ENCODE measurements around the gene CARD19.
"Not testable (repeated sequence)": the region's sequence is repeated elsewhere in the genome, so short reads cannot be mapped to it uniquely, and the experiment has no call there.

CARD19 gene

GRCh38 chr9:93089024-93089423 is 7.0 kb upstream of the CARD19 start:
- no peak for DNase-seq

GRCh38 chr9:93089481-93089991 is 6.5 kb upstream of the CARD19 start:
- no peak for DNase-seq

- DNase-seq = no peak
Measured at GRCh38 chr9:93090091-93090655, 5.8 kb upstream of the CARD19 start.

- DNase-seq = no peak
Measured at GRCh38 chr9:93091056-93091452, 5.0 kb upstream of the CARD19 start.

- DNase-seq = no peak
Measured at GRCh38 chr9:93091453-93092081, 4.5 kb upstream of the CARD19 start.

- DNase-seq = no peak
Measured at GRCh38 chr9:93092251-93092991, 3.6 kb upstream of the CARD19 start.

- no peak for DNase-seq
Measured at GRCh38 chr9:93093127-93093876, 2.7 kb upstream of the CARD19 start.

- DNase-seq = no peak
Measured at GRCh38 chr9:93093877-93094657, 1.9 kb upstream of the CARD19 start.

GRCh38 chr9:93094658-93095204 is 1.3 kb upstream of the CARD19 start:
- no peak for DNase-seq

- DNase-seq = peak; percentile 95
Measured at GRCh38 chr9:93095205-93096130, 549 bp upstream of the CARD19 start.

GRCh38 chr9:93096811-93097382 is 880 bp downstream of the CARD19 start:
- no peak for DNase-seq

GRCh38 chr9:93097511-93098201 is 1.6 kb downstream of the CARD19 start:
- DNase-seq = no peak

GRCh38 chr9:93098236-93098946 is 2.4 kb downstream of the CARD19 start:
- no peak for DNase-seq

GRCh38 chr9:93099551-93100275 is 3.7 kb downstream of the CARD19 start:
- no peak for DNase-seq

- no peak for DNase-seq
Measured at GRCh38 chr9:93100276-93100636, 4.2 kb downstream of the CARD19 start.

- not testable (repeated sequence) for DNase-seq
Measured at GRCh38 chr9:93101086-93101485, 5.1 kb downstream of the CARD19 start.

- DNase-seq = no peak
Measured at GRCh38 chr9:93105620-93106019, 9.6 kb downstream of the CARD19 start.

- DNase-seq = no peak
Measured at GRCh38 chr9:93107151-93107824, 11.3 kb downstream of the CARD19 start.
